Suppressor macrophage treated with lipopolysaccharide for 1 hour (primary cell): Measurements from ENCODE around the gene MEGF6.
A peak's percentile ranks its signal among the peaks of the same experiment; 100 is the strongest.
"Not testable (repeated sequence)": the region's sequence is repeated elsewhere in the genome, so short reads cannot be mapped to it uniquely, and the experiment has no call there.

Experiments
- DNase-seq, 3 donors: peaks; one replicate each; pipeline ENCODE4 v3.0.0-alpha.2; 2020 to 2022

Gene MEGF6

GRCh38 chr1:3626025-3626424 lies 14.7 kb upstream of the MEGF6 start:
- peak; percentile 37 to 53 (median 43) for DNase-seq

- peak in 2 of 3 donors; percentile 16 to 28 for DNase-seq
Observed at GRCh38 chr1:3625151-3625907, 14.0 kb upstream of the MEGF6 start.

- peak; percentile 99 for DNase-seq
Observed at GRCh38 chr1:3624200-3625136, 13.2 kb upstream of the MEGF6 start, which contains the start of gene TPRG1L. TPRG1L (plus strand) TSS chr1:3625015; CDS start chr1:3625073, 58 bp downstream.

- no peak for DNase-seq
Observed at GRCh38 chr1:3623441-3624199, 12.3 kb upstream of the MEGF6 start.

DNA sequence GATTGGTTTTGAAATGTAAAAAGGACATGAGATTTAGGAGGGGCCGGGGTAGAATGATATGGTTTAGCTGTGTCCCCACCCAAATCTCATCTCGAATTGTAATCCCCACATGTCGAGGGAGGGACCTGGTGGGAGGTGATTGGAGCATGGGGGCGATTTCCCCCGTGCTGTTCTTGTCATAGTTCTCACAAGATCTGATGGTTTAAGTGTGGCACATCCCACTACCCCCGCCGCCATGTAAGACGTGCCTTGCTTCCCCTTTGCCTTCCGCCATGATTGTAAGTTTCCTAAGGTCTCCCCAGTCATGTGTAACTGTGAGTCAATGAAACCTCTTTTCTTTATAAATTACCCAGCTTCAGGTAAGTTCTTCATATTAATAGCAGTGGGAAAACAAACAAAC lies 10.8 kb upstream of the MEGF6 start:
- not testable (repeated sequence) for DNase-seq

DNA sequence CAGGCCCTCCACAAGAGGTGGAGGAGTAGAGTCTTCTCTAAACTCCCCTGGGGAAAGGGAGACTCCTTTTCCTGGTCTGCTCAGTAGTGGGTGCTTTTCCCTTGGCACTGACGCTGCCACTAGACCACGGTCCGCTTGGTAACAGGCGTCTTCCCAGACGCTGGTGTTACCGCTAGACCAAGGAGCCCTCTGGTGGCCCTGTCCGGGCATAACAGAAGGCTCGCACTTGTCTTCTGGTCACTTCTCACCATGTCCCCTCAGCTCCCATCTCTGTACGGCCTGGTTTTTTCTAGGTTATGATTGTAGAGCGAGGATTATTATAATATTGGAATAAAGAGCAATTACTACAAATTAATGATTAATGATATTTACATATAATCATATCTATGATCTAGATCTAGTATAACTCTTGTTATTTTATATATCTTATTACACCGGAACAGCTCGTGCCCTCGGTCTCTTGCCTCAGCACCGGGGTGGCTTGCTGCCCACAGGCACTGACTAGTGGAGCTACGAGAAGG lies 9.9 kb upstream of the MEGF6 start:
- peak; percentile 54 to 65 (median 62) for DNase-seq

DNA sequence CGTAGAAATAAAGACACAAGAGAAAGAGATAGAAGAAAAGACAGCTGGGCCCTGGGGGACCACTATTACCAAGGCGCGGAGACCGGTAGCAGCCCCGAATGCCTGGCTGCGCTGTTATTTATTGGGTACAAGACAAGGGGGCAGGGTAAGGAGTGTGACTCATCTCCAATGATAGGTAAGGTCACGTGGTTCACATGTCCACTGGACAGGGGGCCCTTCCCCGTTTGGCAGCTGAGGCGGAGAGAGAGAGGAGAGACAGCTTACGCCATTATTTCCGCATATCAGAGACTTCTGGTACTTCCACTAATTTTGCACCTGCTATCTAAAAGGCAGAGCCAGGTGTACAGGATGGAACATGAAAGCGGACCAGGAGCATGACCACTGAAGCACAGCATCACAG lies 9.4 kb upstream of the MEGF6 start:
- DNase-seq = no peak

DNA sequence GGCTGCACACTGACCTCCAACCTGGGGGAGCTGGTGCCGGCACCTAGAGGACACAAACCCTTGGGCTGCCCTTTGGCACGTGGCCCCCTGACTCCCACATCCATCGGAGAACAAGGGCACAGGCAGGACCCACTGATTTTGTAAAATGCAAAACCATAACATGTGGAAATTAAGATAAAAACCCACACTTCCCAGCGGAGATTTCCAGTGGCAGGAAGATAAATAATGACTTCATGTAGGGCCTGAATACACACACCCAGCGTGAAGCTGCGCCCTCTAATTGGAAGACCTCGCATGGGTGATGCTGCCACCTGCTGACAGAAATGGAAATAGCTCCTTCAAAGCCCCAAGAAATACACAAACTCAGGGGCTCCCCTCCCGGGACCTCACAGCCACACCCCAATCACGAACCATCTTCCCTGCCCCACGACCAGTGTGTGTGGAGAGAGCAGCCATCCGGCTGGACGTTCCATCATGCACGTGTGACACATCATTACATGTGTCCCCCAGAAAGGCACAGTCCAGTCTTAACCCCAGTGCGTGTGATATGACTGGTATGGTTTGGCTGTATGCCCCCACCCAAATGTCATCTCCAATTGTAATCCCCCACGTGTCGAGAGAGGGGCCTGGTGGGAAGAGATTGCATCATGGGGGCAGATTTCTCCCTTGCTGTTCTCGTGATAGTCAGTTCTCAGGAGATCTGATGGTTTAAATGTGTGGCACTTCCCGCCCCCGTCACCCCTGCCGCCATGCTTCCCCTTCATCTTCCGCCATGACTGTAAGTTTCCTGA lies 7.8 kb upstream of the MEGF6 start:
- DNase-seq = peak; percentile 82 to 88 (median 86)

DNA sequence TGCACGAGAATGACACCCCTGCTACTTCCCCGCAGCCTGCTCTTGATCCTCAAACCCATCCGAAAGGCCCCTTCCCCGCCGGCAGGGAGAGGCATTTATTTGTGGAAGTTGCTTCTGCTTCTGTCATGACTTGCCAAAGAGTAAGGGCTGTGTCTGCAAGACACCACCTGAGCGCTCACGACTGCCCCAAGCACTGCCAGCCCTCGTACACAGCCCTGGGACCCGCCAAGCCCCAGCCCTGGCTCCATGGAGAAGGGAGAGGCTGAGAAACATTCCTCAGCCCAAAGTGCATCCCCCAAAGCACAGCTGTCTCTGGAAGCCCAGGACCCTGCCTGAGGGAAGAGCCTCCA lies 7.2 kb upstream of the MEGF6 start:
- no peak for DNase-seq

DNA sequence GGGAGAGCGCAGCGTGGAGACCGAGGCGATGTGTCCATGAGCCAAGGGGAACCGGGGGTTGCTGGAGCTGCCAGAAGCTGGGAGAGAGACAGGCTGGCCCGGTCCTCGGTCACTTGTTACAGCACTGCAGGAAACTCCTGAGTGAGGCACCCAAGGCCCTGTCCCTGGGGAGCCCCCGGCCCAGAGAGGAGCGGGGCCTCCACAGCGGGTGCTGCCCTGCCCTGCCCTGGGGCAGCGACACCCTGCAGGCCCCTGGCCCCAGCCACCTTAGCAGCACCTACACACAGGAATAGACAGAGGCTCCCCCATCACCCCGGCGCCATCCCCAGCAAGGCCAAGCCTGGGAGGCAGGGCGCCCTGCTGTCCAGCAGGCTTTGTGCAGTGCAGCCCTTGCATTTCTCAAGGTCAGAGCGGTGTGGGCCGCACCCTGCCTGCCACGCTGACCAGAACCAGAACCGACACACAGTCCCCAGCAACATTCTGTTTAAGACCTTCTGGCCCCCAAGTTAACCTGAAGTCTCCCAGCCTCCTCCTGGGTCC lies 6.6 kb upstream of the MEGF6 start:
- DNase-seq = no peak

DNA sequence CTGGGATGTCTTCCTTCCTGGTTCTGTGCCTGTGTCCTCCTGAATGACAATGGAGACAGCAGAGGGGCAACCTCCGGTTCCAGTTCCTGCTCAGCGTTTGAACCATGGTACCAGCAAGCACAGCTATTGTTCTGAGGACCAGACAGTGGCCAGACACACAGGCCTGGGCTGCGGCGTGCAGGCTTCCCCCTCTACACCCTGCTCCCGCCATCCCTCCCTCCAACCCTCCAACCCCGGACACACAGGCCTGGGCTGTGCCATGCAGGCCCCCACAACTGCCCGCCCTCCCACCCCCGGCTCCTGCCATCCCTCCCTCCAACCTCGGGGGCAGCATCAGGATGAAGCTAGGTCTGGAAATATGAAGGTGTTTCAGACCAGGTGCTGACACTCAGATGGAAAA lies 5.6 kb upstream of the MEGF6 start:
- no peak for DNase-seq

DNA sequence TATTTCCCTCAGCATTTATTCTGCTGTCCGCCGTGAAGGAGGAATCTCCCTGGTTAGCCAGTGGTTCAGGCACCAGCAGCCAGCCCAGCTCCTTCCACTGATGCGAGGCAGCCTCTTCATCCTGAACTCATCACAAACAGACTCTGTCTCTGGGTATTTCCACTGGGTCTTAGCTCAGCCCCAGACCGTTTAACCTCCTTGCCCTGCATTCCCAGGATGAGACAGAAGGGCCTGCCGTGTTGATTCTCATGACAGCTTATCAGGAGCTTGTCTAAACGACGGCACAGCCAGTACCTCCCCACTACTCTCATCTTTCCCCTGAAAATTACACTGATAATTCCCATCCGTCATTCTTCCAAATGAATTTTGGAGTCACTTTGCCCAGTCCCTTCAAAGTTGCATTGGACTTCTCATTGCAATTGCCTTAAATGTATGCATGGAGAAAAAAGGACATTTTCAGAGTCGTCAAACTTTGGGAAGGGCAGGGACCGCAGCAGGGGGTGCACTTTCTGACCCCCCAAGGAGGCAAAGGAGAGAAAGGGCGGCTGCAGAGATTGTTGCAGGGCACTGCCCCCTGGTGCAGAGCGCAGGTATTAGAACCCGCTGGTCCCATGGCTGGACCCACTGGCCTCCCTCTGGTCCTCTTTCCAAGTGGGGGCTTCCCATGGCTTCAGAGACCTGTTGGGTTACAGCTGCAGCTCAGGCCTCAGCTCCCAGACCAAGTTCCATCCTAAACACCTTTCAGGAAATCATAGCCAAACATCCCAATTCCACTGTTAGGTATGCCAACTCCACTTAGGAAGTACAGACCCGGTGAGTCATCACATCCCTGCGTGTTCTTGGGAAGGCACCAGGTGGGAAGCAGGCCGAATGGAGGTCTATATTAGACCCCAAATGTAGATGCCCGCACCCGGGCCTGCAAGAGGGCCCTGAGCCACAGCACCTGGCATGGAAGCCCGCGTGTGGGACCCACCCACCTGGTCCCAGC lies 3.7 kb upstream of the MEGF6 start:
- peak in 2 of 3 donors; percentile 39 to 65 for DNase-seq

DNA sequence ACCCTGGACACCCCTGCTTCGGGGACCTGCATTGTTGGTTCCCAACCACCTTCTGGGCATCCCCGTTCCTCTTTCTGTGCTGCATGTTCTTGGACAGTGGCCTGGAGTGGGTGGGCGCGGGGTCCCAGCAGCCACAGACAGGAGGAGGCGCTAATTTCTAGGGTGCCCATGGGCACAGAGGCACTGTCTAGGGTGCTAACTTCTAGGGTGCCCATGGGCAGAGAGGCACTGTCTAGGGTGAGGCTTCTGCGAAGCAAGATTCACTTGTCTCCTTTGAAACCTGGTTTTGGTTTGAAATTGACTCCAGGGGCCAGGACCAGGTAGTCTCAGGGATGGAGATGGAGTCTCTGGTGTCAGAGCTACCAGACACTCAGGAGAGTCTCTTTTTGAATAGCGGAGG lies 815 bp upstream of the MEGF6 start:
- DNase-seq = no peak

GRCh38 chr1:3610527-3611169 lies 660 bp downstream of the MEGF6 start:
- no peak for DNase-seq

DNA sequence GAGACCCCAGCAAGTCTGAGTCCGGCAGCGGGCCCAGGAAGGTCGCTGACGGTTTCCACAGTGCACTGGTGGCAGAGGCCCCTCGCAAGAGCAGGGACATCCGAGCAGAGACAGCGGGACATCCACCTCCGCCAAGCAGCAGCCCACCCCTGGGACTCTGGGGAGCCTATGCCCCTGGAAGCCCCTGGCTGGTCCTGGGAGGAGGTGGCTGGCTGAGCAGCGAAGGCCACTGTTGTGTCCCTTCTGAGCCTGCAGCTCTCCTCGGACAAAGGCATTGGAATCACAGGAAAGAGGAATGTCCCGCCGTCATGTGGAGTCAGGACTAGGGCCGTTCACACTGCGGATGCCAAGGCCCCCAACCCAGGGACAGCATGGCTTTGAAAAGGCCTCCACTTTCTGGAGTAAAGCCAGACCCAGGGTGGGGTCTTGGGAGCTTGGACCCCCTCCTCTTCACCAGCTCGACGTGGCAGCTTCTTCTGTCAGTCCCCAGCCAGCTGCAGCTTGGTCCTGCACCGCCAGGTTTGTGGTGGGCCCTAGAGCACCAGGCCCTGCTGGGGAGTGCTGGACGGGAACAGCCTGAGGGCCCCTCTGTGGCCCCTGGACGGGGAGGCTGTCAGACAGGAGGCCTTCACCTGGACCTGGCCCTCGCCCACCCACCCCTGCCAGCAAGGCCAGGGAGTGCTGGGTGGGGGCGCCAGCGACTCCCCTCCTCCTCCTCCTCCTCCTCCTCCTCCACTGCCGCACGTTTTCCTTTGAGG lies 1.4 kb downstream of the MEGF6 start:
- no peak for DNase-seq

DNA sequence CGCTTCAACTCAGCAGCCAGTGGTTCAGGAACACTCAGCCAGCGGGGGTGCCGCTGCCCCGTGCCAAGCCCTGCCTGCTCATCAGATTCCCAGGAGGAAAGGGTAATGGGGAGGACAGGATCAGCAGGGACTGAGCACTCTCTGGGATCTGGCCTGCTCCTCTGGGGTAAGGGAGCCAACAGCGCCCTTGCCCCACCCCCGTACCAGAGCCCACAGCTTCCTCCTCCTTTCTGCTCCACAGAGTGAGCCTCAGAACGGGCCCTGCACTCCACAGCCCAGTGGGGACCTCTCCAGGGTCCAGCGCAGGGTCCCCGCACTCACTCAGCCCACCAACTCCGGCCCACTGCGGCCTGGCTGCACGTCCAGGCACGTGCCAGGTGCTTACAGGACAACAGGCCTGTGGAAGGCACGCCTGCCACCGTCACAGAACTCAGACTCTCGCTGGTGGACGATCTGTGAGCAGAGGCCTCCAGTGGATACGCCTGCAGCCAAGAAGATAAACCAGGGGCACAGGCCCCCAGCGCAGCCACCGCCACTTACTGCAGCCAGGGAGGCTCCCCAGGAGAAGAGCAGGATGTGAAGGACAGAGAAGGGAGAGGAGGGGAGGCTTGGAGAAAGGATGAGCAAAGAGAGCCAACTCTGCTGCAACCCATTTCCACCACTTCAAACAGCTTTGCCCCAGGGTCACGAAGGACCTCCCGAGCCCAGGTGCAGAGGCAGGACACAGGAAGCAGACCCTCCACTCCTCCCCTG lies 2.1 kb downstream of the MEGF6 start:
- DNase-seq = peak in 1 of 3 donors; percentile 34

DNA sequence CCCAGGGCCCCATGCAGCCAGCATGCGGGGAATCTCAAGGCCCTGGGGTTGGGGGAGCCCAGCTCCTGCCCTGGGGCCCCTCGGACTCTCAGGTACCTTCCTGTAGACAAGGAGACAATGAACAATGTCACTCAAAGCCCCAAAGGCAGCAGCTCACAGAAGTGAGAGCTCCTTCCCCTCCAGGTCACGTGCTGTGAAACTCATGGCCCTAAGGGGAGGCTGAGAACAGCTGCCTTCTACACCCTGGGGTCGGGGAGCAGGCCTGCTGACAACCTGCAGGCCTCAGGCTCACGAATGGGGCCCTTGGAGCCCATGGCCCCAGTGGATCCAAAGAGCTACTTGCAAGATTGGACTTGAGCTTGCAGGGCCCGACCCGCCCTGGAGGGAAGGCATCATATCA lies 3.2 kb downstream of the MEGF6 start:
- DNase-seq = no peak

DNA sequence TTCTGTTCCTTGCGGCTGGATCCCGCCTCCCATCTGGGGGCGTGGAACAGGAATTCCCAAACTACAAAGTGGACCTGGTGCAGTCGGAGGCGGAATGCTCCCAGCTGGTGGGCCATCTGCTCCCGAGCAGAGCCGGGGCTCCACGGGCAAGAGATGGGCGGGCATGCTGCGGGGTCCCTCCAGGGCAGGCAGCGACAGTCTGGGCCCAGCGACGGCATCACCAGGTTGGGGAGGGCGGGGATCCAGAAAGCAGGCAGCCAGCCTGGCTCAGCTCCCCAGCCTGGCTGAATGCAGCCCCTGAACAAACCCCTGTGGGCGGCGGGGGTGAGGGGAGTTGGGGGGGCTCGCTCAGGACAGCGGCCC lies 3.6 kb downstream of the MEGF6 start:
- DNase-seq = no peak
